H1 (cell line): ENCODE measurements around the gene BCL2.

Source experiments
- GABPA ChIP-seq: IDR thresholded peaks from 2 replicates; pipeline ENCODE4 v1.6.1; 2011; ENCODE audit warnings: mild to moderate bottlenecking, low read length, moderate library complexity, borderline replicate concordance; ENCODE audit not compliant: insufficient read depth
- JUND ChIP-seq: IDR thresholded peaks from 2 replicates; pipeline ENCODE4 v1.6.1; 2011; ENCODE audit warnings: mild to moderate bottlenecking, improper control_type of control experiment, low read length
- POLR2A ChIP-seq, 2 experiments: IDR thresholded peaks; 1 replicate in 1 of 2; 2 replicates in 1 of 2; pipeline ENCODE4 v1.6.1; 2011; ENCODE audit warnings: low read depth in 2 of 2, low read length in 2 of 2, mild to moderate bottlenecking in 2 of 2; ENCODE audit errors: control extremely low read depth in 1 of 2
- SIN3A ChIP-seq, 2 experiments: IDR thresholded peaks in 1 of 2; conservative IDR thresholded peaks in 1 of 2; 2 replicates each; pipeline ENCODE4 v1.6.1; 2011 to 2012; ENCODE audit warnings: low read length in 2 of 2, improper control_type of control experiment in 1 of 2, low read depth in 1 of 2, mild to moderate bottlenecking in 1 of 2
- SUZ12 ChIP-seq: fragments of 200-600 bp; sonication (generic); IDR thresholded peaks from 2 replicates; pipeline ENCODE4 v1.6.1; 2012; ENCODE audit warnings: mild to moderate bottlenecking, inconsistent platforms, low read length, moderate library complexity, mixed read lengths
- TF ChIP-seq, protein P1 (sequence below), 3 experiments: IDR thresholded peaks; 1 replicate in 2 of 3; 2 replicates in 1 of 3; pipeline versions ENCODE4 v1.5.1 to v1.6.1; 2011; ENCODE audit warnings: low read length in 3 of 3, mild to moderate bottlenecking in 3 of 3, inconsistent platforms in 2 of 3, low read depth in 1 of 3, moderate library complexity in 1 of 3; ENCODE audit not compliant: insufficient read depth in 1 of 3; ENCODE audit errors: control extremely low read depth in 1 of 3
- TF ChIP-seq, protein P2 (sequence below): IDR thresholded peaks from 2 replicates; pipeline ENCODE4 v1.6.1; 2011; ENCODE audit warnings: low read length, improper control_type of control experiment

DNA sequence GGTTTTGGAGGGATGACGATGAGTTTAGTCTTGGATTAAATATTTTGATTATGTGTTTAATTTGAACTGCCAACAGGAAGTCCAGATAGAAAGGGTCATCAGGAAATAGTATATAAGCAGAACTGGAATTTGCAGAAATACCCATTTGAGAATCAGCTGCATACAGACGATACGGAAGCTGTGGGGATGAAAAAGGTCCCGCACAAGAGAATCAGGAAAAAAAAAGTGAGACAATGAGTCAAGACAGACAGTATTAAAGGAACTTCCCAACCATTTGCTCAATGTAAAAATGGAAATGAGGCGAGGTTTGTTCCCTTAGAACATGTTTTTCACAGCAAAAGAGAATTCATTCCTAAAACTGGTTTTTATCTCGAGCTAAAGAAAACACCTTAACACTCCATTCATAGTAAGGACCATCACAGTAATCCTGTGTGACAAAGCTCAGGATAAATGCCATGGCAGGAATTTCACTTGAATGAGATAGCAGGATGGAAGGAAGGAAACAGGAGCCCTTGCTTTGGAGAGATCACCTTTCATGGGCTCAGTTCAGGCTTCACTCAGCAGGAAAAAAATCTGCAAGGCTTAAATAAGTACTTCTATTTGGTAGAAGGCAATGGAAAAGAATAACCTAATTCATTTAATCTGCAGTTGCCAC is 29.3 kb downstream of the BCL2 start:
- TF ChIP-seq, protein P1, sequence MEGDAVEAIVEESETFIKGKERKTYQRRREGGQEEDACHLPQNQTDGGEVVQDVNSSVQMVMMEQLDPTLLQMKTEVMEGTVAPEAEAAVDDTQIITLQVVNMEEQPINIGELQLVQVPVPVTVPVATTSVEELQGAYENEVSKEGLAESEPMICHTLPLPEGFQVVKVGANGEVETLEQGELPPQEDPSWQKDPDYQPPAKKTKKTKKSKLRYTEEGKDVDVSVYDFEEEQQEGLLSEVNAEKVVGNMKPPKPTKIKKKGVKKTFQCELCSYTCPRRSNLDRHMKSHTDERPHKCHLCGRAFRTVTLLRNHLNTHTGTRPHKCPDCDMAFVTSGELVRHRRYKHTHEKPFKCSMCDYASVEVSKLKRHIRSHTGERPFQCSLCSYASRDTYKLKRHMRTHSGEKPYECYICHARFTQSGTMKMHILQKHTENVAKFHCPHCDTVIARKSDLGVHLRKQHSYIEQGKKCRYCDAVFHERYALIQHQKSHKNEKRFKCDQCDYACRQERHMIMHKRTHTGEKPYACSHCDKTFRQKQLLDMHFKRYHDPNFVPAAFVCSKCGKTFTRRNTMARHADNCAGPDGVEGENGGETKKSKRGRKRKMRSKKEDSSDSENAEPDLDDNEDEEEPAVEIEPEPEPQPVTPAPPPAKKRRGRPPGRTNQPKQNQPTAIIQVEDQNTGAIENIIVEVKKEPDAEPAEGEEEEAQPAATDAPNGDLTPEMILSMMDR (IDR thresholded peaks at IDR 0.05; ENCODE audit: control extremely low read depth in 1 of 3, insufficient read depth in 1 of 3, low read depth in 1 of 3, low read length in 3 of 3), result no peak
- TF ChIP-seq JUND (no peak), POLR2A (IDR thresholded peaks at IDR 0.05; ENCODE audit: control extremely low read depth in 1 of 2, low read depth in 2 of 2, low read length in 2 of 2) (no peak), SIN3A (conservative IDR thresholded peaks at IDR 0.05 in 1 of 2, IDR thresholded peaks at IDR 0.05 in 1 of 2; ENCODE audit: low read depth in 1 of 2, low read length in 2 of 2) (no peak), GABPA (no peak), SUZ12 (no peak)
- TF ChIP-seq, protein P2, sequence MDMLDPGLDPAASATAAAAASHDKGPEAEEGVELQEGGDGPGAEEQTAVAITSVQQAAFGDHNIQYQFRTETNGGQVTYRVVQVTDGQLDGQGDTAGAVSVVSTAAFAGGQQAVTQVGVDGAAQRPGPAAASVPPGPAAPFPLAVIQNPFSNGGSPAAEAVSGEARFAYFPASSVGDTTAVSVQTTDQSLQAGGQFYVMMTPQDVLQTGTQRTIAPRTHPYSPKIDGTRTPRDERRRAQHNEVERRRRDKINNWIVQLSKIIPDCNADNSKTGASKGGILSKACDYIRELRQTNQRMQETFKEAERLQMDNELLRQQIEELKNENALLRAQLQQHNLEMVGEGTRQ, result no peak
